NCI-H2171 (cell line): ENCODE measurements around the gene SUN1.
"Not testable (repeated sequence)": the region's sequence is repeated elsewhere in the genome, so short reads cannot be mapped to it uniquely, and the experiment has no call there.

Experiments used
- DNase-seq: peaks from one replicate; lab custom pipeline; 2025; lab: John Stamatoyannopoulos, UW

SUN1 gene, protein sequence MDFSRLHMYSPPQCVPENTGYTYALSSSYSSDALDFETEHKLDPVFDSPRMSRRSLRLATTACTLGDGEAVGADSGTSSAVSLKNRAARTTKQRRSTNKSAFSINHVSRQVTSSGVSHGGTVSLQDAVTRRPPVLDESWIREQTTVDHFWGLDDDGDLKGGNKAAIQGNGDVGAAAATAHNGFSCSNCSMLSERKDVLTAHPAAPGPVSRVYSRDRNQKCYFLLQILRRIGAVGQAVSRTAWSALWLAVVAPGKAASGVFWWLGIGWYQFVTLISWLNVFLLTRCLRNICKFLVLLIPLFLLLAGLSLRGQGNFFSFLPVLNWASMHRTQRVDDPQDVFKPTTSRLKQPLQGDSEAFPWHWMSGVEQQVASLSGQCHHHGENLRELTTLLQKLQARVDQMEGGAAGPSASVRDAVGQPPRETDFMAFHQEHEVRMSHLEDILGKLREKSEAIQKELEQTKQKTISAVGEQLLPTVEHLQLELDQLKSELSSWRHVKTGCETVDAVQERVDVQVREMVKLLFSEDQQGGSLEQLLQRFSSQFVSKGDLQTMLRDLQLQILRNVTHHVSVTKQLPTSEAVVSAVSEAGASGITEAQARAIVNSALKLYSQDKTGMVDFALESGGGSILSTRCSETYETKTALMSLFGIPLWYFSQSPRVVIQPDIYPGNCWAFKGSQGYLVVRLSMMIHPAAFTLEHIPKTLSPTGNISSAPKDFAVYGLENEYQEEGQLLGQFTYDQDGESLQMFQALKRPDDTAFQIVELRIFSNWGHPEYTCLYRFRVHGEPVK

DNA sequence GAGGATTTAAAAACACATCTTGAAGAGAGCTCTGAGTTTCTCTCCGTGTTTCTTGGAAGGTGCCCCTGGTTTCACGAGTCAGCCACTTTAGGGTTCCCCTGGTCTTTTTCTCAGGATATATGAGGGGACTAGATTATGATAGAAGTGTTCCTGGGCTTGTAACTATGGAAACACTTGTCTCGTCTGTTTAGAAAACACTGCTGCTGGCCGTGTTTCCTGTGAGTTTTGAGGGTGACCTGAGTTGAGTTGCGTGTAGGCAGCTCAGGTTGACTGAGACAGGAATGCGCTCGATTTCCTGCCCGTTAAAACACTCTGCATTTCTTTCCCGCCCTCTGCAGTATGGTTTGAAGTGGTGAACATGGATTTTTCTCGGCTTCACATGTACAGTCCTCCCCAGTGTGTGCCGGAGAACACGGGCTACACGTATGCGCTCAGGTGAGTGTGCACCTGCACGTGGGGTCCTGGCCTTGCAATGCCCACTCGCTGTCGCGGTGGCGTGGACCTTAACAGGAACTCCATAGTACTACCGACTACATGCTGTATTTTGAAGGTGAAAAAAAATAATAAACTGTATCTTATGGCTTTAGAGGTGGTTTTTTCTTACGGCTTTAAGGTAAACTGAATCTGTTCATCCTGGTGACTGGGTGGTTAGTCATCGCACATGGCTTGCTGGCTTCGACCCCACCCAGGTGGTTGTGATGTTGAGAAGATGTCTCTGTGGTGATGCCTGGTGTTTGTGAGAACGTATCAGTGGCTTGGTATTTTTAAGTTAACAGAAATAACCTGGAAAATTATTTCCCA, at the start of gene SUN1:
TSS of gene SUN1 (plus strand) at position 310 of the 801 bp plus-strand sequence. CDS start at position 359, 49 bp downstream.
- no peak for DNase-seq

DNA sequence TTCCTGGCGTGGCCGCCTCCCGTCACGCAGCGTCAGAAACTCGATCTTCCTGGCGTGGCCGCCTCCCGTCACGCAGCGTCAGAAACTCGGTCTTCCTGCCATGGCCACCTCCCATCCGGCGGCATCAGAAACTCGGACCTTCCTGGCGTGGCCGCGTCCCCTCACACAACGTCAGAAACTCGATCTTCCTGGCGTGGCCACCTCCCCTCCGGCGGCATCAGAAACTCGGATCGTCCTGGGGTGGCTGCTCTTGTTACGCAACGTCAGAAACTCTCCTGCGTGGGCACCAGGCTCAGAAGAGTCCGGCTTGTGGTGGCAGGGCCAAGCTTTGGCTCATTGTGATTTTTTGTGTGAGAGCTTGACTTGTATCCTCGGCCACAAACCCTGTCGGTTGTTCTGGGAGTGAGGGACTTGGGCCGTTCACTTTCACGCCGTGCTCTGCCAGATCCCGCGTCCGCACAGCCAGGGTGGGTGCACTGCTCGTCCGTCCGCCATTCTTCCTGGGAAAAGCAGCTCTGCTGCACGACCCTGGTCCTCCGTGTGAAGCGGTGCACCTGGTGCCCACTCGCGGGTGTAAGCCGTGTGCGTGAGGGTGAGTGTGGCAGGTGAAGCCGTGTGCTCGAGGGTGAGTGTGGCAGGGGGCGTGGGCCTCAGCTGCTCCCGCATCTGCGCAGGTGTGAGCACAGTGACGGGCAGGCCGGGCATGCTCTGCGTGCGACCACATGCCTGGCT, 49.4 kb upstream of the SUN1 start:
- no peak for DNase-seq

DNA sequence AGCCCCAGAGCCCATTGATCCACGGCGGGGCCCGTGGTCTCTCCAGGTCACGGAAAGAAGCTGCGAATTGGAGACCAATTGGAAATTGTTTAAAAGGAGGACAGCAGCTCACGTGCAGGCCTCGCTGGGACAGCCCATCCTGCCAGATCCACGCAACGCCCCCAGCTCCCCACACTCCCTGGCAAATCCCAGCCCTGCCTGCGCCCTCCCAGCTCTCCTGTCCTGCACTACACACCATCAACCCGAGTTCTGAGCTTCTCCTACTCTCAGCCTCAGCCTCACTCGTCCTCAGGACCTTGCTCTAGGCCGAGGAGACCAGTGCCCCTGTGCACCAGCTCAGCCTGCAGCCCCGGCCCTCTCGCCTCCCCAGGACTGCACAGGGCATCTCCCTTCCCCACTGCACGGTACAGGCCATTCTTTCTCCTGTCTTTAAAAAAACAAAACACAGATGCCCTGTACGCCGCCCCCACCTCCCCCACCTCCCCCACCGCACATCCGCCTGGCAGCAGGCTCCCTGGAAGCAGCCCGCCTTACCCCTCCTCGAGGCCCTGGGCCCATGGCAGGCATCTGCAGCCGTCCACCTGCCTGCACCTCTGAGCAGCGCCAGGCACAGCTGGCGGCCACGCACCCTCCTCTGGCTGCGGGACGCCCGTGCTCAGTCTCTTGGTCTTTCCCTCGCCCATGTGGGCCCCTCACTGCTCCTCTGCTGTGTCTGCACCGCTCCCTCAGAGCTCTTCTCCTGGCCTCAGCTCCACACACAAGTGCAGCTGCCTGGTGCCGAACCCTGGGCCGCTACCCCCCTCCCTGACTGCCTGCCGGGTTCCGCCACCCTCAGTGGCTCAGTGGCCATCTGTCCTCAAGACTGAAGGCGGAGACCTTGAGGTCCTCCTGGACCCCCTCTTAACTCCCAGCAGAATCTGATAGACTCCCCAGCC, 48.5 kb upstream of the SUN1 start:
- DNase-seq, result no peak

DNA sequence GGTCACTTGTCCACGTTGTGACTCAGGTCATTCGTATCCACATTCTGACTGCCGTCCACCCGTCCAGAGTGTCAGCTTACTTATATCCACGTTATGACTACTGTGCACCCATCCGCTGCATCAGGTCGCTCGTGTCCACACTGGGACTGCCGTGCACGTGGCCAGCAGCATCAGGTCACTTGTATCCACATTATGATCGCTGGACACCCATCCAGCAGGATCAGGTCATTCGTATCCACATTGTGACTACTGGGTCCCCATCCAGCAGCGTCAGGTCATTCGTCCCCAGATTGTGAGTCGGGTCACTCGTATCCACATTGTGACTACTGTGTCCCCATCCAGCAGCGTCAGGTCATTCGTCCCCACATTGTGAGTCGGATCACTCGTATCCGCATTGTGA, 47.3 kb upstream of the SUN1 start:
- DNase-seq, result no peak

DNA sequence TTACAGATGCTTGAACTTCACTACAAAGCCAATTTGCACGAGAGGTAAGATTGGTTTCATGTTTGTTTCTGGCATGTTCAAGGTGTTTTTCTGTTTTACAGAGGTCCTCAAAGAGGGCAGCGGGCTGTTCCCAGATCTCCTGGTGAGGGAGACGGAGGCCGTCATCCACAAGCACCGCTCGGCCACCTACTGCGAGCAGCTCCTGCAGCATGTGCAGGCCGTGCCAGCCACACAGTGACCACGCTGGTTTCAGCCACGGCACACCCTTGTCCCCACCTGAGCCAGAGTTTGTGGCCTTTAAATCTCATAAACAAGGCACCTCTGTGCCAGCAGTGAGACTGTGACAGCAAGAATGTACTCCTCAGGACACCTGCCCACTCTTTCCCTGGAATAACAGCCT, 46.9 kb upstream of the SUN1 start:
- no peak for DNase-seq

DNA sequence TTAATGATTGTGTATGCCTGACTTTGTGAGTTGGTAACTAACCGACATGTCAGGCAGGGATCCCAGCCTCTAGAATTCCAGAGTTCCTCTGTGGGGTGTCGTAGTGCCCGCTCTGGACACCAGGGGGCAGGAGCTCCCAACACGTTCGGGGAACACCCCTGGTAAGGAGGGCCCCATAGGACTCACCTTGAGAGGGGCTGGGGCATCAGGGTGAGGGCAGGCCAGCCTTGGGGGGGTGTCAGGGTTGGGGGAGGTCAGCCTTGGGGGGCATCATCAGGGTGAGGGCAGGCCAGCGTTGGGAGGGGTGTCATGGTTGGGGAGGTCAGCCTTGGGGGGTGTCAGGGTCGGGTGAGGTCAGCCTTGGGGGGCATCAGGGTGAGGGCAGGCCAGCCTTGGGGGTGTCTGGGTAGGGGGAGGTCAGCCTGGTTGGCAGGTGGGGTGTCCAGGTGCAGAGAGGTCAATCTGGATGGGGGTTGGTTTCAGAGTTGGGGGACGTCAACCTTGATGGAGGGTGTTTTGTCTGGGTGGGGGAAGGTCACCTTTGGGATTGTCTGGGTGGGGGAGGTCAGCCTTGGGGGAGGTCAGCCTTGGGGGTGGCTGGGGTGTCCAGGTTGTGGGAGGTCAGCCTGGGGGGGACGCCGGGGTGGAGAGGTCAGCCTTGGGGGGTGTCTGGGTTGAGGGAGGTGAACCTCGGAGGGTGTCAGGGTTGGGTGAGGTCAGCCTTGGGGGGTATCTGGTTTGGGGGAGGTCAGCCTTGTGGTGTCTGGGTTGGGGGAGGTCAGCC, 45.6 kb upstream of the SUN1 start:
- DNase-seq, result peak; percentile 43

DNA sequence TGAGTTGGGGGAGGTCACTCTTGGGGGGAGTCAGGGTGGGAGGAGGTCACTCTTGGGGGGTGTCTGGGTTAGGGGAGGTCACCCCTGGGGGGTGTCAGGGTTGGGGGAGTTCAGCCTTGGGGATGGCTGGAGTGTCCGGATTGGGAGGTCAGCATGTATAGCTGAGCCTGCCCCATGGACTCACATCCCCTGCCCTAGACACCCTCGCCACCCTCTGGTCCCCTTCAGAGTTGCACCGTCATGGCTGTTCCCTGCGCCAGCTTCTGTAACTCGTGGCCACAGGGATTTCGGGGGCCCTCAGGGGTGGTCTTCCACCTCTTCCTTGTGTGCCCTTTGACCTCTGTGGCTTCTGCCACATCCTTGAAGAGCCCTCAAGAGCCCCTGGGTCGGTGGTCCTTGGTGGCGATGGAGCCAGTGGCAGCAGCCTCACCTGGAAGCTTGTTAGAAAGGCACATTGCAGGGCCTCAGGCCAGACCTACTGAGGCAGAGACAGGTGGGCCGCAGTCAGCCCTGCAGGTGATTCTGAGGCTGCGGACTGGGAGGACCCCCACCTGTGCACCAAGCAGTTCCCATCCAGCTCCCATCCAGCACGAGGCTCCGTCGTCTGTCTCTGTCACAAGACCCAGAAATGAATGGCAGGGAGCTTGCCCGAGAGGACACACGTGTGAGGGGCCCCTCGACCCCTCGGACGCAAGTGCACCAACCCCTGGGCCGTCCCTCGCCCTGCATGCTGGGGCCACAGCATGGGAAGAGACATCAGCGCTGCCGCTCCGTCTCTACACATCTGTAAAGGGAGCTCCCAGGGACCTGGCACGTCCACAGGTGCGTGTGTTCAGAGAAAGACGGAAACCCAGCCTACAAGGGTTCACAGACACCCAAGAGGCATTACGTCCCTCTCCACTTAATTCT, 44.7 kb upstream of the SUN1 start:
- DNase-seq, result no peak

DNA sequence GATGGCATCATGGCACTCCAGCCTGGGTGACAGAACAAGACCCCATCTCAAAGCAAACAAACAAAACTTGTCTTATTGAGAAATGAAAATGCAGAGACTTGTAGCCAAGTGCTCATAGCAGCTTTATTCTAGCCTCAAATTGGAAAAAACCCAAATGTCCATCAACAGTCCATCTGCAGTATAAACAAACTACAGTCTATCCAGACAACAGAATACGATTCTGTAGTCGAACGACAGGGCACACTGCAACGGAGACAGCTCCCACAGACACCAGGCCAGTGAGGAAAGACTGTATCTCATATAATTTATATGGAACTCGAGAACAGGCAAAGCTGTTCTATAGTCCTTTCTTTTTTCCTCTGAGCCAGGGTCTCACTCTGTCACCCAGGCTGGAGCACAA, 40.8 kb upstream of the SUN1 start:
- DNase-seq, result no peak

DNA sequence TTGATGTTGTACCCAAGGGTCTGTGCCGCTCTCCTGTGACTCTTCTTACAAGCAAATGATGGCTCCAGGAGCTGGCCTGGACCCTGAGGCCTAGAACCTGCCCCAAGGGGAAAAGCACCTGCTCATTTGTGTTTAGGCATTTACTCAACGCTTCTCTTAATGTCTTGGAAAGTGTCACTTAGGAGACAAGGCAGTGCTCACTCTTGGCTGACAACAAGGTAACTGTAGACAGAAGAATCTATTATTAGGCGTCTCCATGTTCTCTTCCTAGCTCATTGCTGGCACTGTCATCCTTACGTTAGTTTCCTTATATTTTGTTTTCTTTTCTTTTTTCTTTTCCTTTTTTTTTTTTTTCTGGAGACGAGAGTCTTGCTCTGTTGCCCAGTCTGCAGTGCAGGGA, 38.1 kb upstream of the SUN1 start:
- DNase-seq, result no peak

DNA sequence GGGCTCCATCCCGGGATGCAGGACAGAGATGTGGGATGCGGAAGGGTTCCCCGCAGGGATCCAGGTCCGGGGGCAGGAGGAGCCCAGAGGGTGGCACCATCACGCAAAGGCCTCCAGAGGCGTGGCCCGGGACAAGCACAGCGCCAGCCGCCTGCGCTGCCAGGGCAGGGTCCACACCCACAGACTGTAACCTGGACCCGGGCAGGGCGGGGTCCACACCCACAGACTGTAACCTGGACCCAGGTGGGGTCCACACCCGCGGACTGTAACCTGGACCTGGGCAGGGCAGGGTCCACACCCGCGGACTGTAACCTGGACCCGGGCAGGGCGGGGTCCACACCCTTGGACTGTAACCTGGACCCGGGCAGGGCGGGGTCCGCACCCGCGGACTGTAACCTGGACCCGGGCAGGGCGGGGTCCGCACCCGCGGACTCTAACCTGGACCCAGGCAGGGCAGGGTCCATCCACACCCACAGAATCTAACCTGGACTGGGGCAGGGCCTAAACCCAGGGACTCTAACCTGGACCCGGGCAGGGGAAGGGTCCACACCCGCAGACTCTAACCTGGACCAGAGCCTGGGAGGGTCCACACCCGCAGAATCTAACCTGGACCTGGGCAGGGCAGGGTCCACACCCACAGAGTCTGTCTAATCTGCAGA, 37.5 kb upstream of the SUN1 start:
- DNase-seq, result no peak

DNA sequence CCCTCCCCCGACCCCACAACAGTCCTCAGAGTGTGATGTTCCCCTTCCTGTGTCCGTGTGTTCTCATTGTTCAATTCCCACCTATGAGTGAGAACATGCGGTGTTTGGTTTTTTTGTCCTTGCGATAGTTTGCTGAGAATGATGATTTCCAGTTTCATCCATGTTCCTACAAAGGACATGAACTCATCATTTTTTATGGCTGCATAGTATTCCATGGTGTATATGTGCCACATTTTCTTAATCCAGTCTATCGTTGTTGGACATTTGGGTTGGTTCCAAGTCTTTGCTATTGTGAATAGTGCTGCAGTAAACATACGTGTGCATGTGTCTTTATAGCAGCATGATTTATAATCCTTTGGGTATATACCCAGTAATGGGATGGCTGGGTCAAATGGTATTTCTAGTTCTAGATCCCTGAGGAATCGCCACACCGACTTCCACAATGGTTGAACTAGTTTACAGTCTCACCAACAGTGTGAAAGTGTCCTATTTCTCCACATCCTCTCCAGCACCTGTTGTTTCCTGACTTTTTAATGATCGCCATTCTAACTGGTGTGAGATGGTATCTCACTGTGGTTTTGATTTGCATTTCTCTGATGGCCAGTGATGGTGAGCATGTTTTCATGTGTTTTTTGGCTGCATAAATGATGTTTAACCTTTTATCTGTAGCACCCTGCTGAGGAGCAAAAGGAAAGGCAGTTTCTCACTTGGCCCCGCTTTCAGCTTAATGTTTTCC, 35.7 kb upstream of the SUN1 start:
- DNase-seq, result not testable (repeated sequence)

DNA sequence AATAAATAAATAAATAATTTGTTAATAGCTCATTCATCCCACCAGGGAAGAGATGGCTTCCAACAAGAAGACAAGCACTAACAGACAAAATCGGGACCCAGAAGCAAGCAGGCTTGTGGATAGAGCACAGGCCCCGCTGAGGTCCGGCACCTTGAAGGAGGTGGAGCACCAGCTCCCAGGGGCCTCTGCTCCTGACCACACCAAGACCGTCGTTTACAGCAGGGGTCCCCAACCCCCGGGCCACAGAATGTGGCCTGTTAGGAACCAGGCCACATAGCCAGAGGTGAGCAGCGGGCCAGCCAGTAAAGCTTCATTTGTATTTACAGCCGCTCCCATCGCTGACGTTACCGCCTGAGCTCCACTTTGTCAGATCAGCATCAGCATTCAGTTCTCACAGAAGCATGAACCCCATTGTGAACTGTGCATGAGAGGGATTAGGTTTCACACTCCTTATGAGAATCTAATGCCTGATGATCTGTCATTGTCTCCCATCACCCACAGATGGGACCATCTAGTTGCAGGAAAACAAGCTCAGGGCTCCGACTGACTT, 33.3 kb upstream of the SUN1 start:
- no peak for DNase-seq

DNA sequence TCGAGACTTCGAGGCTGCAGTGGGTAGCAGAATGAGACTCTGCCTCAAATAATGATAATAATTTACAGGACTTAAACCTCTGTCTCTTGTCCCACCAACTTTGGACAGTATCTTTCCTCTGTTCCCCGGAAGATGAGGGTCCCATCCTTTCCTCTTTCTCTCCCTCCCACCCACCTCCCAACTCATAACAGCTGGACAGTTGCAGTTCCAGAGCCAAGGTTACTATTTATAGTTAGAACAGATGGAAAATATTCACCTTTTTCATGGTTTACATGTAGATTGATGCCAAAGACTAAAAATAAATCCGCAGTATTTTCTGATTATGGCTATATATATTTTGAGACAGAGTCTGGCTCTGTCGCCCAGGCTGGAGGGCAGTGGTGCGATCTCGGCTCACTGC, 31.6 kb upstream of the SUN1 start:
- DNase-seq, result no peak

DNA sequence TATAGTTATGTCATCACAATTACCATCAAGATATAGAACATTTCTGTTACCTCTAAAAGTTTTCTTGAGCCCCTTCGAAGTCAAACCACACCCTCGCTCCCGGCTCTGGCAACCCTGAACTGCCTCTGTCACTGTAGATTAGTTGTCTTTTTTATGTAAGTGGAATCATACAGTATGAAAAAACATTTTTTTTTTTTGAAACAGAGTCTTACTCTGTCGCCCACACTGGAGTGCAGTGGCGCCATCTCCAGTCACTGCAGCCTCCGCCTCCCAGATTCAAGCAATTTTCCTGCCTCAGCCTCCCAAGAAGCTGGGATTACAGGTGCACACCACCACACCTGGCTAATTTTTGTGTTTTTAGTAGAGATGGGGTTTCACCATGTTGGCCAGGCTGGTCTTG, 30.9 kb upstream of the SUN1 start:
- not testable (repeated sequence) for DNase-seq

DNA sequence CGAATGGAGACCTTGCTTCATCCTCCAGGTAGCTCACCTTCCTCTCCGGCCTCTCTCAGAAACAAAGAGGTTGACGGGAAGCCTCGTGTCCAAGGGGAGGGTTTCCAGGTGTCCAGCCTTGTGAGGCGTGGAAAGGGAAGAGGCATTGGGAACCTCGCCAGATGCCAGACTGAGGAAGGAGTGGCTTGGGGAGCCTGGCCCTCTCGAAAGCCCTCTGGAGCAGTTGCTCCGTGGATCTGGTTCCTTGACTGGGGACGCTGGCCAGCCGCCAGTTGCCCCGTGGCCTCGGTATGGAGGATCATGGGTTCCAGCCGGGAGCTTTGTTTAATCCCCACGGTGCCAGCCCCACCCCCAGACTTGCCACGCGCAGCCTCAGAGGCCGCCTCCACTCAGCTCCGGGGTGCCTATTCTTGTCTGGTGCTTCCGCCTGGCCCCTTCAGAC, 30.3 kb upstream of the SUN1 start:
- DNase-seq, result peak; percentile 44

DNA sequence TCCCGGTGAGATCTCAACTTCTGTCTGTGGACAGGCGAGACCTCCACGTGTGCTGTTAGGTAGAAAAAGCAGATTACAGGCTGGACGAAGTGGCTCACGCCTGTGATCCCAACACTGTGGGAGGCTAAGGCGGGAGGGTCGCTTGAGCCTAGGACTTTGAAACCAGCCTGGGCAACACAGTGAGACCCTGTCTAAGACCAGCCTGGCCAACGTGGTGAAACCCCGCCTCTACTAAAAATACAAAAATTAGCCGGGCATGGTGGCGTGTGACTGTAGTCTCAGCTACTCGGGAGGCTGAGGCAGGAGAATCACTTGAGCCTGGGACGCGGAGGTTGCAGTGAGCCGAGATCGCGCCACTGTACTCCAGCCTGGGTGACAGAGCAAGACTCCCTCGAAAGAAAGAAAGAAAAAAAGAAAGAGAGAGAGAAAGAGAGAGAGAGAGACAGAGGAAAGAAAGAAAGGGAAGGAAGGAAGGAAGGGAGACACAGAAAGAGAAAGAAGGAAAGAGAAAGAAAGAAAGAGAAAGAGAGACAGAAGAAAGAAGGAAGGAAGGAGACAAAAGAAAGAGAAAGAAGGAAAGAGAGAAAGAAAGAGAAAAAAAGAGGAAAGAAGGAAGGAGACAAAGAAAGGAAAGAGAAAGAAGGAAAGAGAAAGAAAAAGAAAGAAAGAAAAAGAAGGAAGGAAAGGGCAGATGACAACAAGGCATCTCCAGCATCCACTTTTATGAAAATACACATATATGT, 29.6 kb upstream of the SUN1 start:
- no peak for DNase-seq
